WTC11 (cell line): ENCODE results near the gene CDC16. TPM values are rescaled to one million over a fixed set of nuclear protein-coding genes. Genes with fewer than 3 reads are reported as not detected.
A peak's percentile ranks its signal among the peaks of the same experiment; 100 is the strongest.

Experiments
- ATAC-seq: fragments of 200-7000 bp; cut with Tn5 transposase; 2 replicates; pipeline ENCODE4 v1.10.0; 2021; ENCODE audit warnings: mild to moderate bottlenecking, moderate library complexity
- CTCF ChIA-PET: fragments of 300-600 bp; sonication (Branson Sonifier 250); formaldehyde crosslinking; loops from one replicate; lab custom pipeline; 2021; ENCODE audit warnings: antibody characterized with exemption; lab: Charles Lee
- POLR2A ChIA-PET: fragments of 350-600 bp; sonication (Branson Sonifier 250); formaldehyde crosslinking; loops from one replicate; lab custom pipeline; 2021; ENCODE audit warnings: antibody characterized with exemption; lab: Charles Lee
- DNase-seq: peaks from one replicate; pipeline ENCODE4 v3.0.0; 2021; ENCODE audit warnings: low spot score
- H3K27ac Mint-ChIP-seq: 2 replicates; pipeline ENCODE4 v1.8.0; 2021; ENCODE audit warnings: mixed read lengths
- H3K27me3 Mint-ChIP-seq: 2 replicates; pipeline ENCODE4 v1.8.0; 2021; ENCODE audit warnings: low read depth, mild to moderate bottlenecking, moderate library complexity, mixed read lengths
- H3K36me3 Mint-ChIP-seq: 2 replicates; pipeline ENCODE4 v1.8.0; 2021; ENCODE audit warnings: mixed read lengths
- H3K4me1 Mint-ChIP-seq: 2 replicates; pipeline ENCODE4 v1.8.0; 2022; ENCODE audit warnings: mixed read lengths
- H3K4me3 Mint-ChIP-seq: 2 replicates; pipeline ENCODE4 v1.8.0; 2021; ENCODE audit warnings: mild to moderate bottlenecking, moderate library complexity, mixed read lengths
- H3K9me3 Mint-ChIP-seq: 2 replicates; pipeline ENCODE4 v1.8.0; 2021; ENCODE audit warnings: mixed read lengths
- E2F1 ChIP-seq: sonication (generic); formaldehyde crosslinking; IDR thresholded peaks from 2 replicates; pipeline ENCODE4 v1.8.0; 2022; ENCODE audit warnings: mild to moderate bottlenecking, missing genetic modification reagents
- E2F5 ChIP-seq: sonication (generic); formaldehyde crosslinking; IDR thresholded peaks from 2 replicates; pipeline ENCODE4 v1.8.1; 2022; ENCODE audit warnings: mild to moderate bottlenecking, moderate library complexity, missing genetic modification reagents
- ETV6 ChIP-seq: sonication (generic); formaldehyde crosslinking; IDR thresholded peaks from 2 replicates; pipeline ENCODE4 v1.8.1; 2022; ENCODE audit warnings: mild to moderate bottlenecking, missing genetic modification reagents
- GABPB1 ChIP-seq: sonication (generic); formaldehyde crosslinking; IDR thresholded peaks from 2 replicates; pipeline ENCODE4 v1.8.1; 2023; ENCODE audit warnings: mild to moderate bottlenecking, missing genetic modification reagents
- GTF2I ChIP-seq: fragments of 250-450 bp; sonication (Bioruptor Pico); conservative IDR thresholded peaks from 2 replicates; pipeline ENCODE4 v1.4.0; 2021; ENCODE audit warnings: mild to moderate bottlenecking
- HMGA2 ChIP-seq: fragments of 250-450 bp; sonication (Bioruptor Pico); IDR thresholded peaks from 2 replicates; pipeline ENCODE4 v1.4.0; 2021; ENCODE audit warnings: mild to moderate bottlenecking, moderate library complexity
- IRF1 ChIP-seq: sonication (generic); formaldehyde crosslinking; IDR thresholded peaks from 2 replicates; pipeline ENCODE4 v1.8.0; 2023; ENCODE audit warnings: missing genetic modification reagents
- MXD4 ChIP-seq: fragments of 250-450 bp; sonication (Bioruptor Pico); IDR thresholded peaks from 2 replicates; pipeline ENCODE4 v1.8.0; 2021; ENCODE audit warnings: mild to moderate bottlenecking, moderate library complexity, borderline replicate concordance
- NR3C1 ChIP-seq: sonication (generic); formaldehyde crosslinking; conservative IDR thresholded peaks from 2 replicates; pipeline ENCODE4 v1.8.1; 2023; ENCODE audit warnings: low read depth, mild to moderate bottlenecking, missing genetic modification reagents
- SMAD4 ChIP-seq: sonication (generic); formaldehyde crosslinking; IDR thresholded peaks from 2 replicates; pipeline ENCODE4 v1.8.0; 2022; ENCODE audit warnings: mild to moderate bottlenecking, missing genetic modification reagents
- SOX15 ChIP-seq: fragments of 250-450 bp; sonication (Bioruptor Pico); IDR thresholded peaks from 2 replicates; pipeline ENCODE4 v1.9.0; 2021; ENCODE audit warnings: mild to moderate bottlenecking
- TP53 ChIP-seq: sonication (generic); formaldehyde crosslinking; IDR thresholded peaks from 2 replicates; pipeline ENCODE4 v1.8.1; 2023; ENCODE audit warnings: mild to moderate bottlenecking, missing genetic modification reagents
- ZBTB21 ChIP-seq: sonication (generic); formaldehyde crosslinking; IDR thresholded peaks from 2 replicates; pipeline ENCODE4 v1.8.1; 2023; ENCODE audit warnings: mild to moderate bottlenecking, missing genetic modification reagents, borderline replicate concordance
- ZNF121 ChIP-seq: sonication (generic); formaldehyde crosslinking; IDR thresholded peaks from 2 replicates; pipeline ENCODE4 v1.8.0; 2023; ENCODE audit warnings: missing genetic modification reagents
- ZNF317 ChIP-seq: sonication (generic); formaldehyde crosslinking; IDR thresholded peaks from 2 replicates; pipeline ENCODE4 v1.8.1; 2023; ENCODE audit warnings: low read depth, mild to moderate bottlenecking, moderate library complexity, missing genetic modification reagents, borderline replicate concordance
- ZNF416 ChIP-seq: fragments of 250-450 bp; sonication (Bioruptor Pico); IDR thresholded peaks from 2 replicates; pipeline ENCODE4 v1.9.0; 2021; ENCODE audit warnings: mild to moderate bottlenecking, inconsistent platforms
- ZNF425 ChIP-seq: fragments of 250-450 bp; sonication (Bioruptor Pico); conservative IDR thresholded peaks from 2 replicates; pipeline ENCODE4 v1.9.0; 2021; ENCODE audit warnings: mild to moderate bottlenecking
- ZNF512 ChIP-seq: sonication (generic); formaldehyde crosslinking; IDR thresholded peaks from 2 replicates; pipeline ENCODE4 v1.8.1; 2022; ENCODE audit warnings: missing genetic modification reagents, borderline replicate concordance
- total RNA-seq: library from RNA; stranded (reverse); gene quantifications from 3 replicates; pipeline ENCODE4 v1.2.3, GENCODE V29; 2021

Gene CDC16
- total RNA-seq, 1 experiment from 2014 or later, result 73.5 TPM

- DNase-seq, result no peak
- no peaks in the 10 kb centered on the region for H3K27me3 Mint-ChIP-seq
- no peak for TF ChIP-seq GTF2I
- TF ChIP-seq ZNF512 (CRISPR knock-in tag), result no peak
- no peak for TF ChIP-seq SOX15 (CRISPR knock-in tag)
- TF ChIP-seq SMAD4 (CRISPR knock-in tag), result no peak
- TF ChIP-seq ZNF121 (CRISPR knock-in tag), result peak; percentile 82; the same call in 1 of the 2 replicates
- no peak for TF ChIP-seq ZNF317 (CRISPR knock-in tag)
- no peak for TF ChIP-seq HMGA2 (CRISPR knock-in tag)
- no peak for TF ChIP-seq ZNF425 (CRISPR knock-in tag)
- ATAC-seq, result no peak
- H3K4me1 Mint-ChIP-seq, result peaks cover 23% of the 10 kb centered on the region
- ChIA-PET POLR2A (no interaction called here), CTCF (no interaction called here)
- no peak overlapping the region for H3K4me3 Mint-ChIP-seq
- H3K36me3 Mint-ChIP-seq, result peaks cover 61% of the 10 kb centered on the region
- no peak overlapping the region for H3K27ac Mint-ChIP-seq
- H3K9me3 Mint-ChIP-seq, result no peaks in the 10 kb centered on the region
Observed at GRCh38 chr13:114284680-114285079, 50.0 kb downstream of the CDC16 start.

- peaks cover 17% of the 10 kb centered on the region for H3K4me1 Mint-ChIP-seq
- no peak overlapping the region; the same call in 1 of the 2 replicates for H3K27ac Mint-ChIP-seq
- ChIA-PET POLR2A (no interaction called here), CTCF (no interaction called here)
- no peak overlapping the region for H3K4me3 Mint-ChIP-seq
- no peak for DNase-seq
- TF ChIP-seq SOX15 (CRISPR knock-in tag), result no peak
- no peak for TF ChIP-seq ETV6
- no peak for TF ChIP-seq TP53 (CRISPR knock-in tag)
- TF ChIP-seq NR3C1 (CRISPR knock-in tag), result no peak
- TF ChIP-seq ZNF416 (CRISPR knock-in tag), result no peak
- no peak for TF ChIP-seq ZBTB21 (CRISPR knock-in tag)
- TF ChIP-seq ZNF425 (CRISPR knock-in tag), result no peak
- no peak for TF ChIP-seq GABPB1 (CRISPR knock-in tag)
- no peak for TF ChIP-seq IRF1 (CRISPR knock-in tag)
- TF ChIP-seq E2F5 (CRISPR knock-in tag), result no peak
- TF ChIP-seq E2F1, result no peak
- no peak for TF ChIP-seq MXD4 (CRISPR knock-in tag)
- no peaks in the 10 kb centered on the region for H3K27me3 Mint-ChIP-seq
- no peaks in the 10 kb centered on the region for H3K9me3 Mint-ChIP-seq
- ATAC-seq, result no peak
- peaks cover 62% of the 10 kb centered on the region for H3K36me3 Mint-ChIP-seq
Observed at GRCh38 chr13:114285166-114285808, 50.6 kb downstream of the CDC16 start.
